HG02885 (cell line): Measurements from ENCODE around the gene TNRC6A.

ENCODE experiments used
- ATAC-seq: cut with Tn5 transposase; IDR thresholded peaks from one replicate; pipeline ENCODE4 v1.9.1; 2021; ENCODE audit warnings: mild to moderate bottlenecking; ENCODE audit not compliant: unreplicated experiment, poor library complexity

TNRC6A gene

GRCh38 chr16:24861461-24861860, 132.0 kb downstream of the TNRC6A start:
- ATAC-seq, result no peak

- no peak for ATAC-seq
Measured at GRCh38 chr16:24863582-24864437, 134.4 kb downstream of the TNRC6A start.

- no peak for ATAC-seq
Measured at GRCh38 chr16:24869033-24869432, 139.6 kb downstream of the TNRC6A start.

GRCh38 chr16:24871891-24872290, 142.4 kb downstream of the TNRC6A start:
- ATAC-seq, result no peak

GRCh38 chr16:24873028-24873427, 143.6 kb downstream of the TNRC6A start:
- no peak for ATAC-seq

GRCh38 chr16:24875466-24875865, 146.0 kb downstream of the TNRC6A start:
- no peak for ATAC-seq
